ENCODE results near the gene MAN1C1. TPM values are rescaled to one million over a fixed set of nuclear protein-coding genes. Genes with fewer than 3 reads are reported as not detected.
"Not testable (repeated sequence)": the region's sequence is repeated elsewhere in the genome, so short reads cannot be mapped to it uniquely, and the experiment has no call there.

Gene MAN1C1
- total and polyA plus RNA-seq, 10 of the 15 experiments (the other 5 are each of a cell fraction or from before 2014, with no cell fraction given), result 0.12 to 0.56 (median 0.22) TPM; not detected in 3

GRCh38 chr1:25587290-25587689 is 29.3 kb upstream of the MAN1C1 start:
- CTCF ChIA-PET, result no interaction called here
- H3K4me2 ChIP-seq (ENCODE audit: control insufficient read depth, insufficient read depth), result no peak overlapping the region
- DNase-seq (ENCODE audit: low read depth, low spot score), result no peak

GRCh38 chr1:25588224-25588623 is 28.4 kb upstream of the MAN1C1 start:
- H3K36me3 ChIP-seq (ENCODE audit: control insufficient read depth in 2 of 2, insufficient read depth in 2 of 2, low read length in 1 of 2); H3K79me2 ChIP-seq (ENCODE audit: control insufficient read depth, insufficient read depth, low read length); H3K4me3 ChIP-seq; CTCF ChIA-PET; POLR2A ChIA-PET; H4K20me1 ChIP-seq (ENCODE audit: control insufficient read depth, insufficient read depth); H3K27ac ChIP-seq (ENCODE audit: control insufficient read depth, insufficient read depth); H3K4me1 ChIP-seq (ENCODE audit: control insufficient read depth, insufficient read depth, low read length); H3K9ac ChIP-seq (ENCODE audit: control insufficient read depth, insufficient read depth, low read length); H3K27me3 ChIP-seq (replicated peaks in 1 of 2; ENCODE audit: control insufficient read depth in 2 of 2, insufficient read depth in 2 of 2, low read length in 1 of 2); intact Hi-C loops (cut with micrococcal nuclease; ENCODE audit: unreplicated experiment); H3K9me3 ChIP-seq (replicated peaks; ENCODE audit: control insufficient read depth, insufficient read depth, low read length); SMC1A ChIA-PET (ENCODE audit: uncharacterized antibody, unreplicated experiment); in situ Hi-C loops (cut with MboI); RAD21 ChIA-PET (ENCODE audit: unreplicated experiment); BruUV-seq (replicated peaks); H3K4me2 ChIP-seq (ENCODE audit: control insufficient read depth, insufficient read depth); H2AFZ ChIP-seq (ENCODE audit: control insufficient read depth, low read depth, low read length); ATAC-seq; DNase-seq (ENCODE audit: low read depth, low spot score); FAIRE-seq: not testable (repeated sequence)
- WGBS (ENCODE audit: insufficient coverage, insufficient replicate concordance, low lambda C conversion rate, missing lambda C conversion rate), result 47% methylated on average over 6 of the region's 7 CpGs

More at GRCh38 chr1:25587290-25587689, 29.3 kb upstream of the MAN1C1 start:
- ChIA-PET RAD21 (ENCODE audit: unreplicated experiment) (no interaction called here), SMC1A (ENCODE audit: uncharacterized antibody, unreplicated experiment) (no interaction called here), POLR2A (no interaction called here)
- 30% methylated on average over 8 of the region's 8 CpGs for WGBS (ENCODE audit: insufficient coverage, insufficient replicate concordance, low lambda C conversion rate, missing lambda C conversion rate)
- intact Hi-C loops (cut with micrococcal nuclease; ENCODE audit: unreplicated experiment) (no loop called here), in situ Hi-C loops (cut with MboI) (no loop called here)
- Histone ChIP-seq H3K79me2 (ENCODE audit: control insufficient read depth, insufficient read depth, low read length) (no peaks in the 10 kb centered on the region), H4K20me1 (ENCODE audit: control insufficient read depth, insufficient read depth) (no peaks in the 10 kb centered on the region; the same call in 1 of the 2 replicates), H3K36me3 (ENCODE audit: control insufficient read depth in 2 of 2, insufficient read depth in 2 of 2, low read length in 1 of 2) (no peaks in the 10 kb centered on the region), H3K27me3 (replicated peaks in 1 of 2; ENCODE audit: control insufficient read depth in 2 of 2, insufficient read depth in 2 of 2, low read length in 1 of 2) (no peaks in the 10 kb centered on the region), H3K4me3 (no peak overlapping the region), H3K9me3 (replicated peaks; ENCODE audit: control insufficient read depth, insufficient read depth, low read length) (no peaks in the 10 kb centered on the region), H3K4me1 (ENCODE audit: control insufficient read depth, insufficient read depth, low read length) (peaks cover 9% of the 10 kb centered on the region; the same call in 1 of the 2 replicates), H3K9ac (ENCODE audit: control insufficient read depth, insufficient read depth, low read length) (no peak overlapping the region), H3K27ac (ENCODE audit: control insufficient read depth, insufficient read depth) (no peak overlapping the region), H2AFZ (ENCODE audit: control insufficient read depth, low read depth, low read length) (no peak overlapping the region)
- ATAC-seq (peak; percentile 64), FAIRE-seq (no peak)
- TF ChIP-seq CHD2 (IDR thresholded peaks at IDR 0.05; ENCODE audit: borderline replicate concordance, low read depth, low read length) (no peak), CREB1 (IDR thresholded peaks at IDR 0.05; ENCODE audit: low read depth) (no peak), NR2F1 (conservative IDR thresholded peaks at IDR 0.05) (0 out of 2 replicates have a peak, but pooled peaks have one; percentile 22), IKZF2 (IDR thresholded peaks at IDR 0.05) (peak in 1 of 2 experiments; percentile 27; a peak in 1 of 4 replicates), RUNX3 (IDR thresholded peaks at IDR 0.05; ENCODE audit: low read length) (peak; percentile 82), MTA2 (IDR thresholded peaks at IDR 0.05; ENCODE audit: low read depth) (0 out of 2 replicates have a peak, but pooled peaks have one; percentile 10), JUNB (IDR thresholded peaks at IDR 0.05) (no peak), EP300 (IDR thresholded peaks at IDR 0.05; ENCODE audit: borderline replicate concordance in 1 of 2, control insufficient read depth in 1 of 2, low read depth in 2 of 2, low read length in 2 of 2) (no peak), FOS (IDR thresholded peaks at IDR 0.05; ENCODE audit: borderline replicate concordance, extremely low read depth, insufficient read length) (no peak), MEF2A (IDR thresholded peaks at IDR 0.05; ENCODE audit: insufficient read depth, low read depth, low read length) (no peak)
- BruUV-seq (replicated peaks), result no TSS peak

GRCh38 chr1:25588786-25589185 is 27.8 kb upstream of the MAN1C1 start:
- H3K9ac ChIP-seq (ENCODE audit: control insufficient read depth, insufficient read depth, low read length); intact Hi-C loops (cut with micrococcal nuclease; ENCODE audit: unreplicated experiment); ATAC-seq; DNase-seq (ENCODE audit: low read depth, low spot score); H2AFZ ChIP-seq (ENCODE audit: control insufficient read depth, low read depth, low read length); H3K79me2 ChIP-seq (ENCODE audit: control insufficient read depth, insufficient read depth, low read length); H3K4me1 ChIP-seq (ENCODE audit: control insufficient read depth, insufficient read depth, low read length); H3K4me2 ChIP-seq (ENCODE audit: control insufficient read depth, insufficient read depth); H3K4me3 ChIP-seq; H3K9me3 ChIP-seq (replicated peaks; ENCODE audit: control insufficient read depth, insufficient read depth, low read length); H3K27ac ChIP-seq (ENCODE audit: control insufficient read depth, insufficient read depth); RAD21 ChIA-PET (ENCODE audit: unreplicated experiment); H4K20me1 ChIP-seq (ENCODE audit: control insufficient read depth, insufficient read depth); SMC1A ChIA-PET (ENCODE audit: uncharacterized antibody, unreplicated experiment); FAIRE-seq; CTCF ChIA-PET; in situ Hi-C loops (cut with MboI); H3K27me3 ChIP-seq (replicated peaks in 1 of 2; ENCODE audit: control insufficient read depth in 2 of 2, insufficient read depth in 2 of 2, low read length in 1 of 2); BruUV-seq (replicated peaks); H3K36me3 ChIP-seq (ENCODE audit: control insufficient read depth in 2 of 2, insufficient read depth in 2 of 2, low read length in 1 of 2); POLR2A ChIA-PET: not testable (repeated sequence)
- 53% methylated on average over 13 of the region's 13 CpGs for WGBS (ENCODE audit: insufficient coverage, insufficient replicate concordance, low lambda C conversion rate, missing lambda C conversion rate)

All from GM12878 (cell line).